DOHH2 (cell line): ENCODE data around the gene RNASEH2A.

Source experiments
- H3F3A ChIP-seq: fragments of 200-600 bp; sonication (generic), shearing (Covaris generic); 2 replicates; pipeline ENCODE4 v1.6.0; 2016; ENCODE audit warnings: antibody characterized with exemption, mild to moderate bottlenecking; ENCODE audit not compliant: control insufficient read depth, insufficient read depth
- H3K27ac ChIP-seq: fragments of 200-600 bp; sonication (generic); 2 replicates; pipeline ENCODE4 v1.5.1; 2014; ENCODE audit warnings: low read depth, mild to moderate bottlenecking, low read length, moderate library complexity
- H3K27me3 ChIP-seq: fragments of 200-600 bp; sonication (generic); 2 replicates; pipeline ENCODE4 v1.6.1; 2014; ENCODE audit warnings: mild to moderate bottlenecking, low read length, mixed read lengths; ENCODE audit not compliant: control insufficient read depth
- H3K36me3 ChIP-seq: fragments of 200-600 bp; sonication (generic); 2 replicates; pipeline ENCODE4 v1.6.1; 2014; ENCODE audit warnings: mild to moderate bottlenecking, low read length, moderate library complexity, mixed read lengths; ENCODE audit not compliant: control insufficient read depth
- H3K4me1 ChIP-seq: fragments of 200-600 bp; sonication (generic); 2 replicates; pipeline ENCODE4 v1.6.1; 2014; ENCODE audit warnings: mild to moderate bottlenecking, low read length, mixed read lengths; ENCODE audit not compliant: control insufficient read depth
- H3K4me2 ChIP-seq: fragments of 200-600 bp; sonication (generic); 2 replicates; pipeline ENCODE4 v1.6.0; 2014; ENCODE audit warnings: mild to moderate bottlenecking, low read length, moderate library complexity
- H3K4me3 ChIP-seq: fragments of 200-600 bp; sonication (generic); 2 replicates; pipeline ENCODE4 v1.5.1; 2014; ENCODE audit warnings: mild to moderate bottlenecking, low read length, mixed read lengths
- H3K79me2 ChIP-seq: fragments of 200-600 bp; sonication (generic); 2 replicates; pipeline ENCODE4 v1.6.1; 2014; ENCODE audit warnings: mild to moderate bottlenecking, low read length, mixed read lengths; ENCODE audit not compliant: control insufficient read depth
- H3K9me2 ChIP-seq: fragments of 200-600 bp; sonication (generic); replicated peaks from 2 replicates; pipeline ENCODE4 v1.6.1; 2014; ENCODE audit warnings: mild to moderate bottlenecking, low read length, mixed read lengths; ENCODE audit not compliant: control insufficient read depth
- H3K9me3 ChIP-seq: fragments of 200-600 bp; sonication (generic); 2 replicates; pipeline ENCODE4 v1.6.1; 2014; ENCODE audit warnings: antibody characterized with exemption, low read length, mixed read lengths; ENCODE audit not compliant: control insufficient read depth, insufficient read depth
- H4K20me1 ChIP-seq: fragments of 200-600 bp; sonication (generic); 2 replicates; pipeline ENCODE4 v1.6.0; 2014; ENCODE audit warnings: low read depth, mild to moderate bottlenecking, antibody characterized with exemption, low read length, moderate library complexity; ENCODE audit not compliant: control insufficient read depth, insufficient read depth
- EZH2phosphoT487 ChIP-seq: fragments of 200-600 bp; sonication (generic); IDR thresholded peaks from 2 replicates; pipeline ENCODE4 v1.6.1; 2017; ENCODE audit warnings: borderline replicate concordance, mild to moderate bottlenecking, antibody characterized with exemption, low read length, moderate library complexity, mixed read lengths
- TF ChIP-seq, protein P1 (sequence below): fragments of 200-600 bp; sonication (generic); IDR thresholded peaks from one replicate; pipeline ENCODE4 v1.5.1; 2014; ENCODE audit warnings: antibody characterized with exemption, mild to moderate bottlenecking, low read depth, low read length; ENCODE audit not compliant: poor library complexity, severe bottlenecking

Gene RNASEH2A

DNA sequence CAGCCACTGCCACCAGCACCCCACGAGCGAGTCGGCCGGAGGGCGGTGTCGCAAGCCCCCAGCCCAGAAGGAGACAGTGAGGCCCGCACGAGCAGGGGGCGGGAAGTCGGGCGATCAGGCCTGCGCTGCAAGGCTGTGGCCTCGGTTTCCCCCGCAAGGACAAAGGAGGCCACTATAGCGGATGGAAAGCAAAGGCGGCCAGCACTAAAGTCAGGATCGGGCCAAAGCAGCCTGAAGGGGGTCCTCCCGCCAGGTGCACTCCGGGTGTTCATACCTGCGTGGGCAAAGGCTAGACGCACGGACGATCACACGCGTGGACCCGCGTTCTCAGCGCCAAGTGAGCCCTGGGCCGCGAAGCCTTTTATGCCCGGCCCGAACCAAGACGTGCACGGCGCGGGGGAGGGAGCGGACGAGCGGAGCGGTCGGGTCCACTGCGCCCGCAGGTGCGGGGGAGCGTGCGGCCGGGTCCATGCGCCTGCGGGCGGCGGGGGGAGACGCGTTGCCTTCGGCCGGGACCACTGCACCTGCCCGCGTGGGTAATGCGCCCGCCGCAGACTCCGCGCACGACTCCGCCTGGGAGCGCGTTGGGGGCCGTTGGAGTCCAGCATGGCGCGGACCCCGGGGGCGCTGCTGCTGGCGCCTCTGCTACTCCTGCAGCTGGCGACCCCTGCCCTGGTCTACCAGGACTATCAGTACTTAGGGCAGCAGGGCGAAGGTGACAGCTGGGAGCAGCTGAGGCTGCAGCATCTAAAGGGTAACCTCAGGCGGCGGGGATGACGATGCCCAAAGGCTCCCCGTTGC, 4.7 kb upstream of the RNASEH2A start, which contains the start of the genes PRDX2 and THSD8:
PRDX2 (minus strand) TSS at position 335 of the 801 bp plus-strand sequence. CDS start 539 bp downstream, outside the sequence.
THSD8 (plus strand) TSS at position 604 of the 801 bp plus-strand sequence; CDS start at position 607, 3 bp downstream.
- 0 out of 2 replicates have a peak, but pooled peaks cover 6% of the 10 kb centered on the region for H3F3A ChIP-seq
- H3K4me2 ChIP-seq: peak within 1 kb of the TSS; percentile 66
- 0 out of 2 replicates have a peak within 1 kb of the TSS, but pooled peaks have one; percentile 7 for H3K27ac ChIP-seq
- 0 out of 2 replicates have a peak, but pooled peaks cover 3% of the 10 kb centered on the region for H4K20me1 ChIP-seq
- TF ChIP-seq EZH2phosphoT487: no peak
- TF ChIP-seq, protein P1, sequence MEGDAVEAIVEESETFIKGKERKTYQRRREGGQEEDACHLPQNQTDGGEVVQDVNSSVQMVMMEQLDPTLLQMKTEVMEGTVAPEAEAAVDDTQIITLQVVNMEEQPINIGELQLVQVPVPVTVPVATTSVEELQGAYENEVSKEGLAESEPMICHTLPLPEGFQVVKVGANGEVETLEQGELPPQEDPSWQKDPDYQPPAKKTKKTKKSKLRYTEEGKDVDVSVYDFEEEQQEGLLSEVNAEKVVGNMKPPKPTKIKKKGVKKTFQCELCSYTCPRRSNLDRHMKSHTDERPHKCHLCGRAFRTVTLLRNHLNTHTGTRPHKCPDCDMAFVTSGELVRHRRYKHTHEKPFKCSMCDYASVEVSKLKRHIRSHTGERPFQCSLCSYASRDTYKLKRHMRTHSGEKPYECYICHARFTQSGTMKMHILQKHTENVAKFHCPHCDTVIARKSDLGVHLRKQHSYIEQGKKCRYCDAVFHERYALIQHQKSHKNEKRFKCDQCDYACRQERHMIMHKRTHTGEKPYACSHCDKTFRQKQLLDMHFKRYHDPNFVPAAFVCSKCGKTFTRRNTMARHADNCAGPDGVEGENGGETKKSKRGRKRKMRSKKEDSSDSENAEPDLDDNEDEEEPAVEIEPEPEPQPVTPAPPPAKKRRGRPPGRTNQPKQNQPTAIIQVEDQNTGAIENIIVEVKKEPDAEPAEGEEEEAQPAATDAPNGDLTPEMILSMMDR: no peak
- H3K9me3 ChIP-seq: no peaks in the 10 kb centered on the region
- no peaks in the 10 kb centered on the region for H3K9me2 ChIP-seq
- H3K27me3 ChIP-seq: no peaks in the 10 kb centered on the region
- H3K36me3 ChIP-seq: peaks cover 16% of the 10 kb centered on the region
- peak within 1 kb of the TSS; percentile 74 for H3K4me3 ChIP-seq
- H3K79me2 ChIP-seq: peaks cover 23% of the 10 kb centered on the region
- peaks cover 29% of the 10 kb centered on the region for H3K4me1 ChIP-seq

DNA sequence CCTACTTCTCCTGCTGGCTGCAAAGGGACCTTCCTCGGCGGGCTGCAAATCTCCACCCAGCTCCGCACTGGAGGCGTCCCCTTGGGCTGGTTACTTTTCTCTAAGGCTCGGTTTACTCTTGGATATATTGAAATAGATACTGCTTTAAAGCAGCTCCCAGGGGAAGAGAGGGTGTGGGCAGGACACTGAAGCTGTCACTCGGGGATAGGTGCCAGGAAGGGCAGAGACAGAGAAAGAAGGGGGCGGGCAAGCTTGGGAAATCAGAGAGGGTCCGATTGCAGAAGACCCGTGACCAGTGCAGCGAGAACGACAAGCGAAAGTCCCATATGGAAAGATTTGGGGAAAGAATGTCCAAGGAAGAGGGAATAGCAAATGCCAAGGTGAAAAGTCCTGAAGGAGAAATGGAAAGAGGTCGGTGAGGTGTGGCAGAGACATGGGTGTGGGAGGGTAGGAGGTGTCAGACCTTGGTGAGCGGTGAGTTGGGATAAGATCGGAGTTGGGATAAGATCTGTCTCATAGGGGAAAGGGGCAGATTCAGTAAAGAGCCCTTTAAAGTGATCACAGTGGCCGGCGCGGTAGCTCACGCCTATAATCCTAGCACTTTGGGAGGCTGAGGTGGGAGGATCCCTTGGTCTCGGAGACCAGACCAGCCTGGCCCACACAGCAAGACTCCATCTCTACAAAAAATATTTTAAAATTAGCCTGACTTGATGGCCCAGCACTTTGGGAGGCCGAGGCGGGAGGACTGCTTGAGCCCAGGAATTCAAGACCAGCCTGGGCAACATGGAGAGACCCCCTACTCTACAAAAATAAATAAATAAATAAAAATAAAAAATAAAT, 3.9 kb upstream of the RNASEH2A start:
- TF ChIP-seq, protein P1: no peak
- TF ChIP-seq EZH2phosphoT487: no peak
- Histone ChIP-seq H3K36me3 (peaks cover 18% of the 10 kb centered on the region), H3F3A (no peaks in the 10 kb centered on the region), H3K9me2 (no peaks in the 10 kb centered on the region), H3K4me1 (peaks cover 34% of the 10 kb centered on the region), H3K4me3 (peak overlapping the region; percentile 74), H3K79me2 (peaks cover 31% of the 10 kb centered on the region), H3K27ac (no peak overlapping the region), H3K27me3 (no peaks in the 10 kb centered on the region), H3K4me2 (peak overlapping the region; percentile 66), H3K9me3 (no peaks in the 10 kb centered on the region), H4K20me1 (0 out of 2 replicates have a peak, but pooled peaks cover 3% of the 10 kb centered on the region)

DNA sequence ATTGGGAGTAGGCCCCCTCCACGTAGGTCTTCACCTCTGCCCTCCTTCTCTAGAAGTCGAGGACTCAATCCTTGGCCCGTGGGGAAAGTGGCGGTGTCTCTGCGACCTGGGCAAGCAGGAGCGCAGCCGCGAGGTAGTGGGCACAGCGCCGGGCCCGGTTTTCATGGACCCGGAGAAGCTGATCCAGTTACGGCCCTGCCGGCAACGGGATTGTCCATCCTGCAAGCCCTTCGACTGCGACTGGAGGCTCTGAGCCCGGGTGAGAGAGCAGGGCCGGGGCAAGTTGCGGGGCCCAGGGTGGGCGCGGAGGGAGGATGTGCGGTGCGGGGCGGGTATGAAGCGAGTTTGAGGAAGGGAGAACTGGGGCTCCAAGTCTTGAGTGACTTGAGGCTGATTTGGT, 2.3 kb upstream of the RNASEH2A start:
- peaks cover 34% of the 10 kb centered on the region for H3K4me1 ChIP-seq
- H3K27ac ChIP-seq: no peak overlapping the region
- 0 out of 2 replicates have a peak, but pooled peaks cover 3% of the 10 kb centered on the region for H4K20me1 ChIP-seq
- H3K9me3 ChIP-seq: no peaks in the 10 kb centered on the region
- H3K79me2 ChIP-seq: peaks cover 34% of the 10 kb centered on the region
- H3K9me2 ChIP-seq: no peaks in the 10 kb centered on the region
- no peaks in the 10 kb centered on the region for H3K27me3 ChIP-seq
- no peak overlapping the region for H3K4me2 ChIP-seq
- H3K36me3 ChIP-seq: peaks cover 26% of the 10 kb centered on the region
- no peaks in the 10 kb centered on the region for H3F3A ChIP-seq
- no peak overlapping the region for H3K4me3 ChIP-seq
- TF ChIP-seq EZH2phosphoT487: no peak
- TF ChIP-seq, protein P1: no peak
